ENCODE measurements around the gene PYGM.

DNA sequence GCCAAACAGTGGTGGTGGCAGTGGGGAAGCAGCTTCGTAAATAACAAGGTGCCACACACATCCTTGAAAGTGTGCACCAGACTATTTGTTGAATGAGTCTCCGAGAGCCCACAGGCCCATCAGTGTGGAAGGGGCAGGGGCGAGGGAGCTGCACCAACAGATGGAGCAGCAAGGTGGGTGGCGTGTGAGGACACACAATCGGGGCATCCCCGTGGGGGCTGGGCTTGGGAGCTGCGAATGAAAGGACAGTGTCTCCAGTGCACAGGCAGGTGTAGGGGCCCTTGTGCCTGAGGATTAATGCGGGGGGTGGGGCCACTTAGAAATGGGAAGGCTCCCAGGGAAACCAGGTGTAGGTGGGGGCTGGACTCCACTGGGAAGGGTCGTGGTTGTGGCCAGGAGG is 39.6 kb downstream of the PYGM start:
- TF ChIP-seq EP300 (IDR thresholded peaks at IDR 0.05; ENCODE audit: borderline replicate concordance) (no peak), TEAD4 (IDR thresholded peaks at IDR 0.05) (no peak), YY1 (IDR thresholded peaks at IDR 0.05; ENCODE audit: low read depth) (no peak), REST (IDR thresholded peaks at IDR 0.05; ENCODE audit: low read depth) (no peak), TAF1 (IDR thresholded peaks at IDR 0.05; ENCODE audit: low read depth) (no peak), MAX (IDR thresholded peaks at IDR 0.05) (no peak), CREB1 (IDR thresholded peaks at IDR 0.05; ENCODE audit: low read depth) (no peak), CEBPB (IDR thresholded peaks at IDR 0.05) (no peak), TCF12 (IDR thresholded peaks at IDR 0.05; ENCODE audit: low read depth) (no peak), RAD21 (IDR thresholded peaks at IDR 0.05; ENCODE audit: low read depth) (no peak), USF1 (IDR thresholded peaks at IDR 0.05) (no peak), ZBTB7A (IDR thresholded peaks at IDR 0.05; ENCODE audit: low read depth) (no peak), EGR1 (IDR thresholded peaks at IDR 0.05) (no peak)
